Mesenchymal stem cell (in vitro differentiated cells and primary cell): ENCODE measurements around the gene IRF9.

Experiments
- DNase-seq: peaks from one replicate; pipeline ENCODE4 v3.0.0-alpha.2; 2013
- H2AFZ ChIP-seq: one replicate; pipeline ENCODE4 v1.6.1; 2013; ENCODE audit warnings: low read depth, mild to moderate bottlenecking, control low read depth, inconsistent platforms, low read length, moderate library complexity
- H2AK5ac ChIP-seq: 2 replicates; pipeline ENCODE4 v1.6.1; 2013; ENCODE audit warnings: low read length, moderate library complexity, mild to moderate bottlenecking, inconsistent platforms; ENCODE audit not compliant: severe bottlenecking
- H2BK120ac ChIP-seq: one replicate; pipeline ENCODE4 v1.6.1; 2013; ENCODE audit warnings: low read depth, mild to moderate bottlenecking, inconsistent platforms, low read length, moderate library complexity
- H2BK12ac ChIP-seq, 2 experiments: one replicate each; pipeline ENCODE4 v1.6.1; 2013; ENCODE audit warnings: inconsistent platforms in 2 of 2, low read length in 2 of 2, mild to moderate bottlenecking in 2 of 2, moderate library complexity in 2 of 2, control low read depth in 1 of 2
- H2BK15ac ChIP-seq: one replicate; pipeline ENCODE4 v1.6.1; 2013; ENCODE audit warnings: mild to moderate bottlenecking, low read depth, inconsistent platforms; ENCODE audit not compliant: poor library complexity, severe bottlenecking
- H2BK5ac ChIP-seq: 2 replicates; pipeline ENCODE4 v1.6.1; 2013; ENCODE audit warnings: low read depth, mild to moderate bottlenecking, low read length, control low read depth, inconsistent platforms; ENCODE audit not compliant: poor library complexity, severe bottlenecking
- H3K14ac ChIP-seq, 2 experiments: one replicate each; pipeline ENCODE4 v1.6.1; 2013; ENCODE audit warnings: inconsistent platforms in 2 of 2, low read length in 2 of 2, control low read depth in 1 of 2, mild to moderate bottlenecking in 1 of 2, moderate library complexity in 1 of 2
- H3K18ac ChIP-seq, 2 experiments: one replicate each; pipeline ENCODE4 v1.6.1; 2013; ENCODE audit warnings: inconsistent platforms in 2 of 2, low read length in 2 of 2, control low read depth in 1 of 2, low read depth in 1 of 2, mild to moderate bottlenecking in 1 of 2
- H3K23ac ChIP-seq, 2 experiments: one replicate each; pipeline ENCODE4 v1.6.1; 2013; ENCODE audit warnings: inconsistent platforms in 2 of 2, low read length in 2 of 2, mild to moderate bottlenecking in 2 of 2, moderate library complexity in 2 of 2, control low read depth in 1 of 2
- H3K27ac ChIP-seq: 2 replicates; pipeline ENCODE4 v1.5.1; 2013; ENCODE audit warnings: mild to moderate bottlenecking, moderate library complexity, low read length, control low read depth, inconsistent platforms; ENCODE audit not compliant: poor library complexity, severe bottlenecking
- H3K27me3 ChIP-seq, 2 experiments: 2 replicates each; pipeline versions ENCODE4 v1.6.1 to v1.7.0; 2013; ENCODE audit warnings: low read length in 2 of 2, mild to moderate bottlenecking in 2 of 2, moderate library complexity in 2 of 2, control low read depth in 1 of 2, inconsistent platforms in 1 of 2; ENCODE audit not compliant: control insufficient read depth in 1 of 2, insufficient read depth in 1 of 2
- H3K36me3 ChIP-seq, 2 experiments: 2 replicates each; pipeline versions ENCODE4 v1.6.1 to v1.7.0; 2013; ENCODE audit warnings: low read length in 2 of 2, control low read depth in 1 of 2, inconsistent platforms in 1 of 2, low read depth in 1 of 2, mild to moderate bottlenecking in 1 of 2; ENCODE audit not compliant: insufficient read depth in 2 of 2, control insufficient read depth in 1 of 2
- H3K4ac ChIP-seq, 2 experiments: one replicate each; pipeline ENCODE4 v1.6.1; 2013; ENCODE audit warnings: inconsistent platforms in 2 of 2, low read length in 2 of 2, mild to moderate bottlenecking in 2 of 2, moderate library complexity in 2 of 2, control low read depth in 1 of 2, low read depth in 1 of 2
- H3K4me1 ChIP-seq: 2 replicates; pipeline ENCODE4 v1.6.1; 2013; ENCODE audit warnings: low read depth, low read length, control low read depth; ENCODE audit not compliant: control insufficient read depth, insufficient read depth
- H3K4me2 ChIP-seq: 2 replicates; pipeline ENCODE4 v1.6.1; 2013; ENCODE audit warnings: low read length, mild to moderate bottlenecking, inconsistent platforms; ENCODE audit not compliant: poor library complexity, severe bottlenecking
- H3K4me3 ChIP-seq, 2 experiments: 2 replicates each; pipeline versions ENCODE4 v1.5.1 to v1.7.0; 2013; ENCODE audit warnings: low read length in 2 of 2, mild to moderate bottlenecking in 2 of 2, control low read depth in 1 of 2, low read depth in 1 of 2; ENCODE audit not compliant: insufficient read depth in 1 of 2
- H3K79me1 ChIP-seq: replicated peaks from 2 replicates; pipeline ENCODE4 v1.6.1; 2013; ENCODE audit warnings: mild to moderate bottlenecking, control low read depth, low read length, inconsistent platforms; ENCODE audit not compliant: poor library complexity, severe bottlenecking
- H3K9ac ChIP-seq: 2 replicates; pipeline ENCODE4 v1.7.0; 2013; ENCODE audit warnings: mild to moderate bottlenecking, low read length, moderate library complexity
- H3K9me3 ChIP-seq: 2 replicates; pipeline ENCODE4 v1.7.0; 2013; ENCODE audit warnings: mild to moderate bottlenecking, low read length; ENCODE audit not compliant: control insufficient read depth
- H4K8ac ChIP-seq: one replicate; pipeline ENCODE4 v1.6.1; 2013; ENCODE audit warnings: inconsistent platforms, mild to moderate bottlenecking, low read length, moderate library complexity
- H4K91ac ChIP-seq: one replicate; pipeline ENCODE4 v1.6.1; 2013; ENCODE audit warnings: mild to moderate bottlenecking, low read length, inconsistent platforms
- WGBS: methylation state at CpG from one replicate; pipeline ENCODE4 v1.1.7; 2013; ENCODE audit warnings: mixed read lengths; 5-methylcytosine and 5-hydroxymethylcytosine counted together

IRF9 gene

DNA sequence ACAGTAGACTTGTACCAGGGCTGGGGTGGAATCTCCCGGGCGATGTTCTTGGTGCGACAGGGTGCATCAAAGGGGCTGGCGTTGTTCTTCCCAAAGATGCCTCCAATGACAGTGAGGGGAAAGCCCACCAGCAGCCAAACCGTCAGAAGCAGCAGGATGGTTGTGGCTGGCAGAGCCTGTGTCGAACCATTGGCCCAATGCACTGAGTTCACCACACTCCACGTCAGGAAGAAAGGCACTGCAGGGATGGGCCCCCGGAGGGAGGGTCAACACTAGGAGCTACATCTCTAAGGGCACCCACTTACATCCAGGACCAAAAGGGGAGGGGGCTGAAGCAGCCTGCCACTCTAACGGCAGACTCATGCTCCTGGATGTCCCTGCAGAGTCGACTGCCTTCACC is 29.4 kb downstream of the IRF9 start:
- H4K91ac ChIP-seq: no peak overlapping the region
- no peak overlapping the region for H3K23ac ChIP-seq
- no peaks in the 10 kb centered on the region for H3K27me3 ChIP-seq
- peaks cover 40% of the 10 kb centered on the region for H3K79me1 ChIP-seq
- no peak overlapping the region for H2AK5ac ChIP-seq
- no peak overlapping the region for H2BK12ac ChIP-seq
- H3K4me3 ChIP-seq: peak overlapping the region in 1 of 2 experiments; percentile 9
- H2BK5ac ChIP-seq: no peak overlapping the region
- H3K18ac ChIP-seq: no peak overlapping the region
- no peak overlapping the region for H3K4me2 ChIP-seq
- WGBS: 96% methylated on average over 8 of the region's 10 CpGs
- no peak overlapping the region for H2AFZ ChIP-seq
- no peak overlapping the region for H2BK15ac ChIP-seq
- H3K9ac ChIP-seq: no peak overlapping the region
- no peak overlapping the region for H3K14ac ChIP-seq
- no peaks in the 10 kb centered on the region for H3K9me3 ChIP-seq
- H3K4ac ChIP-seq: no peak overlapping the region
- H2BK120ac ChIP-seq: no peak overlapping the region
- H4K8ac ChIP-seq: no peak overlapping the region
- H3K36me3 ChIP-seq: peaks cover 45 to 58% of the 10 kb centered on the region in 2 experiments
- DNase-seq: no peak
- peaks cover 14% of the 10 kb centered on the region for H3K4me1 ChIP-seq
- no peak overlapping the region for H3K27ac ChIP-seq

DNA sequence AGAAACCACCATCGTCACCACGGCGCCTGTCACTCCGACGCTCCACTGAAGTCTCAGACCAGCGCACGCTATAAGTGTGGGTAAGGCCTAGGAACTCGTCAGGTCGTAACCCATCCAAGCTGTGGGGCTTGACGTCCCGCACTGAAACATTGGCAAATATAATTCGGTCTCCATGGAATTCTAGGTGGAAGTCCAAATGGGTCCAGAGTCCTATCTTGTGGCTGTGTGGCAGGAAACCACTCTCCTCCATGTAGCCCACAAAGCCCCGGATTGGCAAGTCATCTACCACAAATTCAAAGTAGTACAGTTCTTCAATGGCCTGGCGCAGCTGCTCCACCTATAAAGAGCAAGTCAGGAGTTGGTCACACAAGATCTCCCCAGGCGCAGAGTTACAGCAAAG is 31.9 kb downstream of the IRF9 start:
- Histone ChIP-seq H4K91ac (no peak overlapping the region), H3K4me1 (peaks cover 8% of the 10 kb centered on the region), H3K18ac (no peak overlapping the region), H3K4me3 (no peak overlapping the region), H2BK12ac (no peak overlapping the region), H3K23ac (no peak overlapping the region), H2BK120ac (no peak overlapping the region), H3K4me2 (no peak overlapping the region), H2BK15ac (no peak overlapping the region), H3K14ac (no peak overlapping the region), H3K9ac (no peak overlapping the region), H3K36me3 (peaks cover 24 to 38% of the 10 kb centered on the region in 2 experiments), H4K8ac (no peak overlapping the region), H3K79me1 (peaks cover 28% of the 10 kb centered on the region), H3K4ac (no peak overlapping the region), H2AK5ac (no peak overlapping the region), H2AFZ (no peak overlapping the region), H3K27me3 (no peaks in the 10 kb centered on the region), H3K27ac (no peak overlapping the region), H2BK5ac (no peak overlapping the region), H3K9me3 (no peaks in the 10 kb centered on the region)
- DNase-seq: no peak
- WGBS: 98% methylated on average over 14 of the region's 15 CpGs

DNA sequence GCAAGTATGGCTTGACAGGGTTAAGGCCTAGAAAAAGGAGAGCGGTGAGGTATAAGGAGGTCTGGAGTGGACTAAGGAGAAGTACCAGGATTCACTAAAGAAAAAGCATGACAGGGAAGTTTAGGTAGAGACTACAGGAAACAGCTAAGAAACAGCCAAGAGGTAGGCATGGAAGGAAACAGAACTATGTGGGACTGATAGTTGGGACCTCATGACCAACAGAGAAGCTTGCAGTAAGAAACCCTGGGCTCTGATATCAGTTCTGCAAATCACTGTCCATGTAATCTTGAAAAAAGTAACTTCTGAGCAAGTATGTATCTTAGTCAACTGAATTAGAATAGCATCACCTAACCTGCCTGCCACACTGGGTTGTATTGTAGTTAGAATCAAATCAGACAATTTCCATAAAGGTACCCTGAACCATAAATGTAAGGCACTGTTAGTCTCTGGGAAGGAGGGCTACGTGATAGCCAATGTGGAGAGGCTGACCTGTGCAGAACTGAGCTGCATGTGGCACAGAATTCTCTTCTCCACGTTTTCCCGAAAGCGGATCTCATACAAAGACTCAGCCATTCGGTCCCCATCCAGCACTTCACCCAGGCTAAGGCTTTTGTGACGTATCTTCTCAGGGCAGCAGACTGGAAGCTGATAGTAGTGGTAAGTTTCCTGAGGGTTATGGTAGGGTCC is 33.3 kb downstream of the IRF9 start:
- H2BK15ac ChIP-seq: no peak overlapping the region
- H3K36me3 ChIP-seq: peaks cover 24 to 45% of the 10 kb centered on the region in 2 experiments
- no peak overlapping the region for H2BK120ac ChIP-seq
- H3K4me2 ChIP-seq: peak overlapping the region; percentile 67
- peak overlapping the region; percentile 82 to 94 for H3K4me3 ChIP-seq
- H2BK5ac ChIP-seq: no peak overlapping the region
- H2AK5ac ChIP-seq: no peak overlapping the region
- H2AFZ ChIP-seq: no peak overlapping the region
- WGBS: 92% methylated on average over 5 of the region's 7 CpGs
- H3K9me3 ChIP-seq: no peaks in the 10 kb centered on the region
- H3K9ac ChIP-seq: peak overlapping the region; percentile 100
- no peak overlapping the region for H4K91ac ChIP-seq
- no peak overlapping the region for H3K4ac ChIP-seq
- peaks cover 29% of the 10 kb centered on the region for H3K79me1 ChIP-seq
- no peak overlapping the region for H3K27ac ChIP-seq
- no peak overlapping the region for H3K18ac ChIP-seq
- peaks cover 9% of the 10 kb centered on the region for H3K4me1 ChIP-seq
- no peaks in the 10 kb centered on the region for H3K27me3 ChIP-seq
- H3K14ac ChIP-seq: no peak overlapping the region
- no peak overlapping the region for H3K23ac ChIP-seq
- peak overlapping the region; percentile 90 for H4K8ac ChIP-seq
- H2BK12ac ChIP-seq: peak overlapping the region in 1 of 2 experiments; percentile 21
- peak; percentile 6 for DNase-seq

DNA sequence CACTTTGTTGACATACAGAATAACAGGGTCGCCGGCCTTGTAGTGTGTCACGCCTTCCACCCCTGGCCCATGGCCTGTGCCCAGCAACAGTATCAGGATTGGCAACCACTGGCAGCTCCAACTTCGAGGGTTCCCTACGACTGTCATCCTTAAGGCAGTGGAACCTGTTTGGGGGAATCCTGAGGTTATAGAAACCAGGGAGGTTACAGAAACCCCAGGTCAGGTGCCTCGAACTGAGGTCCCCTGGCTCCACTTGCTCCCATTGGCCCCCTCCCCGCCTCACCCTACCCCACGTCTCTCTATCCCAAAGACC is 33.8 kb downstream of the IRF9 start:
- H3K36me3 ChIP-seq: peaks cover 23 to 41% of the 10 kb centered on the region in 2 experiments
- no peak overlapping the region for H2BK5ac ChIP-seq
- H3K4me3 ChIP-seq: peak overlapping the region; percentile 82 to 94
- H3K27me3 ChIP-seq: no peaks in the 10 kb centered on the region
- no peak overlapping the region for H3K27ac ChIP-seq
- peak overlapping the region in 1 of 2 experiments; percentile 99 for H3K18ac ChIP-seq
- WGBS: 71% methylated on average over 8 of the region's 8 CpGs
- no peak for DNase-seq
- peak overlapping the region; percentile 100 for H3K9ac ChIP-seq
- H4K91ac ChIP-seq: peak overlapping the region; percentile 99
- peaks cover 31% of the 10 kb centered on the region for H3K79me1 ChIP-seq
- H3K14ac ChIP-seq: no peak overlapping the region
- no peak overlapping the region for H2BK12ac ChIP-seq
- peak overlapping the region; percentile 90 for H4K8ac ChIP-seq
- H3K4me1 ChIP-seq: peaks cover 9% of the 10 kb centered on the region
- no peak overlapping the region for H2AK5ac ChIP-seq
- H3K4me2 ChIP-seq: peak overlapping the region; percentile 67
- peak overlapping the region; percentile 93 for H2BK15ac ChIP-seq
- peak overlapping the region; percentile 94 for H2BK120ac ChIP-seq
- peak overlapping the region; percentile 95 to 98 for H3K4ac ChIP-seq
- H3K9me3 ChIP-seq: no peaks in the 10 kb centered on the region
- no peak overlapping the region for H3K23ac ChIP-seq
- no peak overlapping the region for H2AFZ ChIP-seq
